K562 (cell line): Measurements from ENCODE around the gene CAB39. TPM values are rescaled to one million over a fixed set of nuclear protein-coding genes. Genes with fewer than 3 reads are reported as not detected.

Experiments used
- ATAC-seq: fragments of 200-7000 bp; cut with Tn5 transposase; 3 replicates; pipeline ENCODE4 v1.9.1; 2020; ENCODE audit warnings: moderate library complexity
- BruUV-seq: library from RNA; stranded (reverse); fragments of 400-500 nt; replicated peaks from 2 replicates; lab custom pipeline; 2021; lab: Mats Ljungman, UMichigan
- CTCF ChIA-PET: fragments of 300-600 bp; formaldehyde crosslinking; extraction: SDS; loops from one replicate; lab custom pipeline; 2021; ENCODE audit warnings: low intra/inter-chr PET ratio; lab: Yijun Ruan, JAX
- POLR2A ChIA-PET: fragments of 300-600, 350-650 bp; sonication (Branson Sonifier 250); formaldehyde crosslinking; extraction: SDS; loops from one replicate; lab custom pipeline; 2021; ENCODE audit warnings: antibody characterized with exemption, inconsistent platforms; lab: Yijun Ruan, JAX
- DNase-seq, 4 experiments: peaks; one replicate each; pipeline versions ENCODE4 v3.0.0 to v3.0.0-alpha.2; 2011 to 2018; ENCODE audit warnings: low spot score in 3 of 4, mixed read lengths in 3 of 4; ENCODE audit errors: extremely low read depth in 1 of 4
- FAIRE-seq: peaks from 2 replicates; lab custom pipeline; 2011; peaks lifted over from hg19 to GRCh38; lab: Jason Lieb, UNC
- H2AFZ ChIP-seq: 2 replicates; pipeline ENCODE4 v1.6.0; 2011; ENCODE audit warnings: low read depth, low read length, control low read depth, inconsistent platforms
- H3K27ac ChIP-seq: fragments of 200-600 bp; 3 replicates; pipeline ENCODE4 v1.8.0; 2011; ENCODE audit warnings: low read depth, mild to moderate bottlenecking, control low read depth, inconsistent platforms, low read length, moderate library complexity, mixed read lengths; ENCODE audit errors: extremely low read depth
- H3K27me3 ChIP-seq, 2 experiments: fragments of 300-600 bp in 1 of 2; 2 replicates in 1 of 2; 3 replicates in 1 of 2; pipeline versions ENCODE4 v1.6.0 to v1.8.0; 2011; ENCODE audit warnings: inconsistent platforms in 2 of 2, low read length in 2 of 2, mild to moderate bottlenecking in 1 of 2, mixed read lengths in 1 of 2, moderate library complexity in 1 of 2; ENCODE audit not compliant: control insufficient read depth in 2 of 2, insufficient read depth in 2 of 2
- H3K36me3 ChIP-seq: fragments of 300-600 bp; 3 replicates; pipeline ENCODE4 v1.8.0; 2011; ENCODE audit warnings: mild to moderate bottlenecking, low read length, inconsistent platforms; ENCODE audit not compliant: control insufficient read depth, insufficient read depth
- H3K4me1 ChIP-seq, 2 experiments: fragments of 200-600 bp in 1 of 2; replicated peaks in 1 of 2; 2 replicates in 1 of 2; 3 replicates in 1 of 2; pipeline versions ENCODE4 v1.5.1 to v1.8.0; 2011; ENCODE audit warnings: inconsistent platforms in 2 of 2, low read length in 2 of 2, mild to moderate bottlenecking in 1 of 2, mixed read lengths in 1 of 2, moderate library complexity in 1 of 2; ENCODE audit not compliant: control insufficient read depth in 2 of 2, insufficient read depth in 2 of 2
- H3K4me2 ChIP-seq: 2 replicates; pipeline ENCODE4 v1.6.1; 2011; ENCODE audit warnings: low read length, control low read depth, inconsistent platforms, mixed read lengths; ENCODE audit not compliant: insufficient read depth
- H3K4me3 ChIP-seq: fragments of 200-600 bp; sonication (generic), shearing (Covaris generic); 2 replicates; pipeline ENCODE4 v1.5.1; 2016; ENCODE audit warnings: control low read depth, inconsistent platforms
- H3K79me2 ChIP-seq: fragments of 200-600 bp; 3 replicates; pipeline ENCODE4 v1.8.0; 2011; ENCODE audit warnings: low read length, inconsistent platforms; ENCODE audit not compliant: control insufficient read depth, insufficient read depth
- H3K9ac ChIP-seq, 2 experiments: 2 replicates each; pipeline versions ENCODE4 v1.6.0 to v1.6.1; 2011; ENCODE audit warnings: low read depth in 2 of 2, low read length in 2 of 2, control low read depth in 1 of 2, inconsistent platforms in 1 of 2, mild to moderate bottlenecking in 1 of 2, mixed read lengths in 1 of 2; ENCODE audit not compliant: insufficient read depth in 1 of 2
- H3K9me1 ChIP-seq: one replicate; pipeline ENCODE4 v1.6.0; 2011; ENCODE audit warnings: inconsistent platforms, mild to moderate bottlenecking, low read length, moderate library complexity; ENCODE audit not compliant: control insufficient read depth, insufficient read depth
- H3K9me3 ChIP-seq: replicated peaks from 2 replicates; pipeline ENCODE4 v1.5.1; 2011; ENCODE audit warnings: low read depth, low read length, inconsistent platforms; ENCODE audit not compliant: control insufficient read depth, insufficient read depth
- H4K20me1 ChIP-seq: replicated peaks from 2 replicates; pipeline ENCODE4 v1.6.1; 2011; ENCODE audit warnings: low read length, inconsistent platforms, mixed read lengths; ENCODE audit not compliant: control insufficient read depth, insufficient read depth
- ASH1L ChIP-seq: fragments of 450-650 bp; IDR thresholded peaks from 2 replicates; pipeline ENCODE4 v1.6.1; 2018; ENCODE audit warnings: borderline replicate concordance, mild to moderate bottlenecking, low read depth; ENCODE audit not compliant: partially characterized antibody
- ELF1 ChIP-seq: fragments of 200-800 bp; sonication (Bioruptor generic); IDR thresholded peaks from 2 replicates; pipeline ENCODE4 v1.6.1; 2016; ENCODE audit warnings: missing genetic modification characterization, missing compliant biosample characterization
- GATA2 ChIP-seq: sonication (generic); formaldehyde crosslinking; IDR thresholded peaks from 2 replicates; pipeline ENCODE4 v1.4.0; 2020; ENCODE audit warnings: mild to moderate bottlenecking, missing genetic modification reagents
- HLTF ChIP-seq: fragments of 450-650 bp; IDR thresholded peaks from 2 replicates; pipeline ENCODE4 v1.6.1; 2016
- KLF6 ChIP-seq: fragments of 250-450 bp; sonication (Bioruptor Pico); IDR thresholded peaks from 2 replicates; pipeline ENCODE4 v1.4.0; 2020; ENCODE audit warnings: mild to moderate bottlenecking, moderate library complexity, borderline replicate concordance
- NFATC3 ChIP-seq: fragments of 450-650 bp; IDR thresholded peaks from 2 replicates; pipeline ENCODE4 v1.6.1; 2017; ENCODE audit warnings: mild to moderate bottlenecking
- POLR2G ChIP-seq: fragments of 200-400 bp; formaldehyde crosslinking; IDR thresholded peaks from 2 replicates; pipeline ENCODE4 v1.6.1; 2017; ENCODE audit warnings: low read depth, mild to moderate bottlenecking, antibody characterized with exemption, low read length, moderate library complexity
- RBFOX2 ChIP-seq: fragments of 200-400 bp; formaldehyde crosslinking; IDR thresholded peaks from 2 replicates; pipeline ENCODE4 v1.6.1; 2017; ENCODE audit warnings: low read depth, mild to moderate bottlenecking, low read length, moderate library complexity
- ZNF316 ChIP-seq: fragments of 450-650 bp; IDR thresholded peaks from 2 replicates; pipeline ENCODE4 v1.6.1; 2016
- ZNF408 ChIP-seq: fragments of 250-450 bp; sonication (Bioruptor Pico); IDR thresholded peaks from 2 replicates; pipeline ENCODE4 v1.4.0; 2020; ENCODE audit warnings: low read depth, mild to moderate bottlenecking, moderate library complexity
- ZNF668 ChIP-seq: fragments of 250-450 bp; sonication (Bioruptor Pico); IDR thresholded peaks from 2 replicates; pipeline ENCODE4 v1.8.0; 2022; ENCODE audit warnings: mild to moderate bottlenecking, inconsistent platforms
- WGBS: fragments of 100-300 bp; shearing (Covaris generic); methylation state at CpG from one replicate; pipeline ENCODE4 v1.1.6; 2016; ENCODE audit warnings: low coverage, mixed read lengths; ENCODE audit not compliant: insufficient coverage; ENCODE audit errors: missing lambda C conversion rate; 5-methylcytosine and 5-hydroxymethylcytosine counted together
- in situ Hi-C: fragments of 300-500 bp; cut with MboI; formaldehyde crosslinking; loops from 4 replicates; pipeline ENCODE4 v1.15.0; 2018; ENCODE audit warnings: inconsistent platforms, mixed read lengths
- intact Hi-C: fragments of 100-400 bp; cut with micrococcal nuclease; formaldehyde crosslinking; loops from 2 replicates; pipeline ENCODE4 v1.14.2; 2022
- polyA plus RNA-seq, 8 experiments: library from polyadenylated mRNA; depleted of rRNA in 4 of 8; stranded (reverse) in 5 of 8; unstranded in 3 of 8; fragments of >200 nt; fragmentation: Nextera tagmentation in 2 of 8; fragmentation: Illumina TruSeq in 1 of 8; extraction: Ambion mirVana in 2 of 8; extraction: Trizol in 1 of 8; gene quantifications; 2 replicates each; pipeline versions ENCODE4 v1.2.1 to v1.2.3, GENCODE V29; 2011 to 2014; ENCODE audit warnings: inconsistent platforms in 1 of 8, missing spikeins in 1 of 8
- total RNA-seq, 7 experiments: library from RNA; depleted of rRNA in 6 of 7; stranded (reverse); fragments of >200 nt in 6 of 7; fragmentation: Illumina TruSeq in 2 of 7; extraction: Trizol in 2 of 7; gene quantifications; 2 replicates each; pipeline versions ENCODE4 v1.2.1 to v1.2.3, GENCODE V29; 2011 to 2021; ENCODE audit warnings: low replicate concordance in 1 of 7
- TF ChIP-seq, protein P1 (sequence below), 3 experiments: fragments of 200-800 bp in 1 of 3; fragments of 250-450 bp in 1 of 3; fragments of 450-650 bp in 1 of 3; sonication (Bioruptor Pico) in 1 of 3; sonication (Bioruptor generic) in 1 of 3; formaldehyde crosslinking in 1 of 3; IDR thresholded peaks; 2 replicates each; pipeline versions ENCODE4 v1.6.1 to v1.8.0; 2016 to 2022; ENCODE audit warnings: mild to moderate bottlenecking in 2 of 3, missing genetic modification characterization in 2 of 3, missing compliant biosample characterization in 1 of 3, moderate library complexity in 1 of 3

The CAB39 gene
- total and polyA plus RNA-seq, 9 of the 15 experiments (the other 6 are each of a cell fraction or from before 2014, with no cell fraction given) = 27.2 to 94.4 (median 70.1) TPM

- TF ChIP-seq ZNF316 (0 out of 2 replicates have a peak, but pooled peaks have one; percentile 39), NFATC3 (no peak), RBFOX2 (no peak)
- TF ChIP-seq, protein P1, sequence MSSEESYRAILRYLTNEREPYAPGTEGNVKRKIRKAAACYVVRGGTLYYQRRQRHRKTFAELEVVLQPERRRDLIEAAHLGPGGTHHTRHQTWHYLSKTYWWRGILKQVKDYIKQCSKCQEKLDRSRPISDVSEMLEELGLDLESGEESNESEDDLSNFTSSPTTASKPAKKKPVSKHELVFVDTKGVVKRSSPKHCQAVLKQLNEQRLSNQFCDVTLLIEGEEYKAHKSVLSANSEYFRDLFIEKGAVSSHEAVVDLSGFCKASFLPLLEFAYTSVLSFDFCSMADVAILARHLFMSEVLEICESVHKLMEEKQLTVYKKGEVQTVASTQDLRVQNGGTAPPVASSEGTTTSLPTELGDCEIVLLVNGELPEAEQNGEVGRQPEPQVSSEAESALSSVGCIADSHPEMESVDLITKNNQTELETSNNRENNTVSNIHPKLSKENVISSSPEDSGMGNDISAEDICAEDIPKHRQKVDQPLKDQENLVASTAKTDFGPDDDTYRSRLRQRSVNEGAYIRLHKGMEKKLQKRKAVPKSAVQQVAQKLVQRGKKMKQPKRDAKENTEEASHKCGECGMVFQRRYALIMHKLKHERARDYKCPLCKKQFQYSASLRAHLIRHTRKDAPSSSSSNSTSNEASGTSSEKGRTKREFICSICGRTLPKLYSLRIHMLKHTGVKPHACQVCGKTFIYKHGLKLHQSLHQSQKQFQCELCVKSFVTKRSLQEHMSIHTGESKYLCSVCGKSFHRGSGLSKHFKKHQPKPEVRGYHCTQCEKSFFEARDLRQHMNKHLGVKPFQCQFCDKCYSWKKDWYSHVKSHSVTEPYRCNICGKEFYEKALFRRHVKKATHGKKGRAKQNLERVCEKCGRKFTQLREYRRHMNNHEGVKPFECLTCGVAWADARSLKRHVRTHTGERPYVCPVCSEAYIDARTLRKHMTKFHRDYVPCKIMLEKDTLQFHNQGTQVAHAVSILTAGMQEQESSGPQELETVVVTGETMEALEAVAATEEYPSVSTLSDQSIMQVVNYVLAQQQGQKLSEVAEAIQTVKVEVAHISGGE (CRISPR knock-in tag; IDR thresholded peaks at IDR 0.05) = no peak
These were observed 109.4 kb downstream of the CAB39 start (continued) for GRCh38 chr2:230821991-230822520.

DNA sequence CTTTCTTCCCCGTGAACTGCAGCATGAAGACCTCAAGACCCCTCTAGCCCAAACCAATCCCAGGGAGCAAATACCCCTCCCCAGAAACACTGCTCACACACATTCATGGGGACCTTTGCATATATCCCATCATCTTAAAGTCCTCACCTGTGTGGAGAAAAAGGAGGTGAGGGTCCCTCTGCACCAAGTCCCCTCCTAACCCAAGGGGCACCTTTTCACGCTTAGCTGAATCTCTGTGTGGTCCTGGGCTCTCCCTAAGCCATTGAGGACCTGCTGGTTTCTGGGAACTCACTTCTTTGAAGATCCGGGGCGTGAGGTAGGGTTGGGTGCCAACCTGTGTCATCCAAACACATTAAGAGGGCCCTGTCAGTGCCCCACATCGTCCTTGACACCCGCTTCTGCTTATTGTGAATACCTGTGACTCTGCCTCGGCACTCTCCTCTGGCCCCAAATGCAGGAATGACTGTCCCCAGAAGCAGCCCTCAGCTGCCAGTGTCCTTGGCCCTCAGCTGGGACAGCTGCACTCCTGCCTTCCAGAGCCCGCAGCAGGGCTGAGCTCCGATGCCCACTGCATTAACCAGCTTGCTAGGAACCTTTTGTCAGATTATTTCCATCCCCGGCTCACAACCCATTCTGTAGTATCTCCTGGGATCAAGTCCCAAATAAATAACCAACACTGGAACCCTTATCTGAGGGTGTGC, 110.8 kb downstream of the CAB39 start:
- intact Hi-C loops = loop anchor here (5.0 kb wide), 1 partner anchor 39 kb away; the partner anchor contains the start of gene ITM2C
- Histone ChIP-seq H3K9me1 (no peaks in the 10 kb centered on the region), H3K9me3 (no peaks in the 10 kb centered on the region), H3K9ac (no peak overlapping the region), H3K79me2 (no peaks in the 10 kb centered on the region), H4K20me1 (no peaks in the 10 kb centered on the region), H3K27ac (no peak overlapping the region), H3K27me3 (peaks cover 0 to 4% of the 10 kb centered on the region in 2 experiments; a peak in 2 of 5 replicates), H3K4me3 (no peak overlapping the region), H2AFZ (no peak overlapping the region), H3K4me1 (peaks cover 0 to 8% of the 10 kb centered on the region in 2 experiments; a peak in 2 of 5 replicates), H3K4me2 (no peak overlapping the region), H3K36me3 (peaks cover 19% of the 10 kb centered on the region; the same call in 1 of the 3 replicates)
- ChIA-PET CTCF (interaction anchor here (0.6 to 0.8 kb wide), 2 partner anchors 25 to 164 kb away, joined by 3 to 4 read pairs; no protein-coding TSS in a partner anchor), POLR2A (interaction anchor here (0.6 to 1.3 kb wide), 6 partner anchors 14 to 303 kb away, joined by 3 to 4 read pairs (median 3); no protein-coding TSS in a partner anchor)
- ATAC-seq (no peak; the same call in 2 of the 3 replicates), FAIRE-seq (no peak), DNase-seq (no peak)
- WGBS = 41% methylated on average over 5 of the region's 10 CpGs
- no peak for TF ChIP-seq KLF6 (CRISPR knock-in tag)
- no peak for TF ChIP-seq GATA2 (CRISPR knock-in tag)
- no peak for TF ChIP-seq HLTF
- TF ChIP-seq ZNF668 (CRISPR knock-in tag) = no peak
- no peak for TF ChIP-seq ASH1L
- TF ChIP-seq POLR2G = 0 out of 2 replicates have a peak, but pooled peaks have one; percentile 19
- TF ChIP-seq ELF1 (tag) = no peak
- no peak for TF ChIP-seq ZNF408 (CRISPR knock-in tag)
- no TSS peak for BruUV-seq
- in situ Hi-C loops = loop anchor here (10.0 to 25.0 kb wide), 2 partner anchors 161 to 811 kb away; no protein-coding TSS in a partner anchor
